Effector memory CD4-positive, alpha-beta T cell (primary cell): Measurements from ENCODE around the gene BHLHA15.

ENCODE experiments used
- DNase-seq, 3 donors: peaks; one replicate each; pipeline ENCODE4 v3.0.0-alpha.2; 2020
- H3K27ac ChIP-seq: 2 replicates; pipeline ENCODE4 v1.7.0; 2013; ENCODE audit warnings: mild to moderate bottlenecking, low read length, moderate library complexity; ENCODE audit not compliant: insufficient read depth, poor library complexity, severe bottlenecking
- H3K27me3 ChIP-seq: replicated peaks from 2 replicates; pipeline ENCODE4 v1.7.0; 2013; ENCODE audit warnings: mild to moderate bottlenecking, low read length; ENCODE audit not compliant: insufficient read depth, control insufficient read depth, poor library complexity, severe bottlenecking
- H3K36me3 ChIP-seq: 2 replicates; pipeline ENCODE4 v1.7.0; 2013; ENCODE audit warnings: mild to moderate bottlenecking, low read length, moderate library complexity; ENCODE audit not compliant: control insufficient read depth, insufficient read depth
- H3K4me1 ChIP-seq: 2 replicates; pipeline ENCODE4 v1.7.0; 2013; ENCODE audit warnings: low read length, mild to moderate bottlenecking; ENCODE audit not compliant: control insufficient read depth, insufficient read depth, poor library complexity, severe bottlenecking
- H3K4me3 ChIP-seq: 2 replicates; pipeline ENCODE4 v1.7.0; 2013; ENCODE audit warnings: low read length, low read depth, mild to moderate bottlenecking; ENCODE audit not compliant: insufficient read depth, poor library complexity, severe bottlenecking
- H3K9me3 ChIP-seq: 2 replicates; pipeline ENCODE4 v1.7.0; 2013; ENCODE audit warnings: mild to moderate bottlenecking, low read length, moderate library complexity; ENCODE audit not compliant: control insufficient read depth

BHLHA15 gene

DNA sequence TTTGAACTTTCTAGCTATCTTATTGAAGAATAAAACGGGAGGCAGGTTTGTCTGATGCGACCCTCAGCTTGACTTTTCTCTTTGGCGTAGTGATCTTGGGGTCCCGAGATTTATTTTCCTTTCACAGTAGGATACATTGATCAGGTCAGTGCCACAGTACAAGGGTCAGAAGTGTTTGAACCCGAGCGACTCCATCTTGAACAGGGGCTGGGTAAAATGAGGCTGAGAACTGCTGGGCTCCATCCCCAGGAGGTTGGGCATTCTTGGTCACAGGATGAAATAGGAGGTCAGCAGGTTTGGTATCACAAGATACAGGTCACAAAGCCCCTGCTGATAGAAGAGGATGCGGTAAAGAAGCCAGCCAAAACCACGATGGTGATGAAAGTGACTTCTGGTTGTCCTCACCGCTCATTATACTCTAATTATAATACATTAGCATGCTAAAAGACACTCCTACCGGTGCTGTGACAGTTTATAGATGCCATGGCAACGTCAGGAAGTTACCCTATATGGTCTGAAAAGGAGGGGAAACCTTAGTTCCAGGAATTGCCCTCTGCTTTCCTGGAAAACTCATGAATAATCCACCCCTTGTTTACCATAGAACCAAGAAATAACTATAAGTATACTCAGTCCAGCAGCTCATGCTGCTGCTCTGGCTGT is 43.8 kb downstream of the BHLHA15 start:
- Histone ChIP-seq H3K27ac (no peak overlapping the region), H3K27me3 (no peaks in the 10 kb centered on the region), H3K4me1 (peaks cover 21% of the 10 kb centered on the region), H3K36me3 (peaks cover 9% of the 10 kb centered on the region), H3K9me3 (no peaks in the 10 kb centered on the region), H3K4me3 (no peak overlapping the region)
- no peak for DNase-seq

- Histone ChIP-seq H3K36me3 (peaks cover 10% of the 10 kb centered on the region), H3K4me1 (peaks cover 10% of the 10 kb centered on the region), H3K9me3 (no peaks in the 10 kb centered on the region), H3K4me3 (no peak overlapping the region), H3K27me3 (no peaks in the 10 kb centered on the region), H3K27ac (no peak overlapping the region)
- no peak for DNase-seq
Observed at GRCh38 chr7:98256431-98256830, 45.2 kb downstream of the BHLHA15 start.

- peaks cover 5% of the 10 kb centered on the region for H3K4me1 ChIP-seq
- no peaks in the 10 kb centered on the region for H3K9me3 ChIP-seq
- H3K4me3 ChIP-seq: no peak overlapping the region
Observed at GRCh38 chr7:98257701-98258100, 46.5 kb downstream of the BHLHA15 start.

More at GRCh38 chr7:98257701-98258100, 46.5 kb downstream of the BHLHA15 start:
- Histone ChIP-seq H3K36me3 (peaks cover 12% of the 10 kb centered on the region), H3K27me3 (no peaks in the 10 kb centered on the region), H3K27ac (no peak overlapping the region)
- no peak for DNase-seq
